HL-60 (cell line): ENCODE results near the gene MICALL2.

Experiments
- DNase-seq, 2 experiments: peaks; one replicate each; pipeline ENCODE4 v3.0.0-alpha.2; 2010 to 2020; ENCODE audit warnings: low read depth in 1 of 2, low spot score in 1 of 2
- H3K27ac ChIP-seq: fragments of 250-450 bp; sonication (Bioruptor Pico); replicated peaks from 2 replicates; pipeline ENCODE4 v1.5.1; 2020; ENCODE audit warnings: mild to moderate bottlenecking, moderate library complexity
- H3K27me3 ChIP-seq: fragments of 250-450 bp; sonication (Bioruptor Pico); 2 replicates; pipeline ENCODE4 v1.5.1; 2021; ENCODE audit warnings: mild to moderate bottlenecking, moderate library complexity; ENCODE audit not compliant: insufficient read depth, poor library complexity, severe bottlenecking
- H3K4me3 ChIP-seq: replicated peaks from 2 replicates; pipeline ENCODE4 v1.5.1; 2011; ENCODE audit warnings: mild to moderate bottlenecking, control low read depth, low read length; ENCODE audit not compliant: insufficient read depth
- GABPA ChIP-seq: IDR thresholded peaks from 2 replicates; pipeline ENCODE4 v1.6.1; 2012; ENCODE audit warnings: low read depth
- POLR2AphosphoS5 ChIP-seq: IDR thresholded peaks from 2 replicates; pipeline ENCODE4 v1.6.1; 2012; ENCODE audit warnings: low read depth
- SPI1 ChIP-seq: IDR thresholded peaks from 2 replicates; pipeline ENCODE4 v1.6.1; 2012; ENCODE audit warnings: low read depth, mild to moderate bottlenecking, borderline replicate concordance
- long read RNA-seq: library from polyadenylated mRNA; unstranded; transcript quantifications from one replicate; pipeline ENCODE4 v2.0.0, GENCODE V29; 2020
- TF ChIP-seq, protein P1 (sequence below): IDR thresholded peaks from 2 replicates; pipeline ENCODE4 v1.6.1; 2012; ENCODE audit warnings: low read depth; ENCODE audit not compliant: insufficient replicate concordance
- TF ChIP-seq, protein P2 (sequence below): IDR thresholded peaks from one replicate; pipeline ENCODE4 v1.5.1; 2011; ENCODE audit warnings: low read length, control low read depth, inconsistent platforms; ENCODE audit not compliant: insufficient read depth

Gene MICALL2
- long read RNA-seq, transcript MICALL2-201 (17 exons, 3,121 nt), result major isoform, 9 of 21 reads
- long read RNA-seq, partial matches to known transcripts, result 4 of 21 reads
- long read RNA-seq, other reads (novel, unspliced or antisense), result 8 of 21 reads

DNA sequence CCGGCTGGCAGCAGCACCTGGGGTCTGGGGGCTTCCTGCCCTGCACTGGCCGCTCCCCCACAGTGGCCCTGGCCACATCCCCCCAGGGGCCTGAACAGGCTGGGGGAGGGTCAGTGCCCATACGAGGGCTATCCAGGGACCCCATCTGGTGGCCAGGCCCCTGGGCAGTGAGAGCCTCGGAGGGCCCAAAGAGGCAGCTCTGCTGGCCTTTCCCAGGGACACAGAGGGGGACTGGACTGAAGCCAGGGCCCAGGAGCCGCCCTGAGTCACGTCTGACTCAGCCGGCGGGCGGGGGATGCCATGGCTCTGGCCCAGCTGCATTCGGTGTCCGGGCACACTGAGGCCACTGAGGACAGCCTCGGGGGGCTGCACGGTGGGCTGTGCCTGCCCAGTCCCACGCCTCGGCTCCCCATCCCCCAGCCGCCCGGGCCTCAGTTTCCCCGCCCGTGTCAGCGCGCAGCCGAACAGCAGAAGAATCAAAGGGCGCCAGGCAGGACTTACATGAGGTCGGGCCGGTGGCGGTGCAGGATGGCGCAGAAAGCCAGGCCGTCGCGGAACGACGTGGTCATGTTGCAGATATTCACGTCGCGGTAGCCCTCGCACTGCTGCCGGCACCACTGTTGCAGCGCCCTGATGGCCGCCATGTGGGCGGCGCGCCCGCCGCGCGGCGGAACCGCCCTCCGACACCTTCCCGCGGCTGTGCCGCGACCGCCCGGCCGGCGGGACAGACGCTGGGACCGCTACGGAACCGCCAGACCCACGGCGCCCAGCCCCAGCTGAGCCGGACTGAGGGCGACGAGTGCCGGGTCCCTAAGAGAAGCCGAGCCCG, at the start of gene MICALL2:
TSS of gene MICALL2 (minus strand) at position 788 of the 829 bp plus-strand sequence. CDS start at position 644, 144 bp downstream.
- no peaks in the 10 kb centered on the region for H3K27me3 ChIP-seq
- peak in 1 of 2 experiments; percentile 22 for DNase-seq
- TF ChIP-seq POLR2AphosphoS5 (no peak), GABPA (no peak), SPI1 (no peak)
- TF ChIP-seq, protein P1, sequence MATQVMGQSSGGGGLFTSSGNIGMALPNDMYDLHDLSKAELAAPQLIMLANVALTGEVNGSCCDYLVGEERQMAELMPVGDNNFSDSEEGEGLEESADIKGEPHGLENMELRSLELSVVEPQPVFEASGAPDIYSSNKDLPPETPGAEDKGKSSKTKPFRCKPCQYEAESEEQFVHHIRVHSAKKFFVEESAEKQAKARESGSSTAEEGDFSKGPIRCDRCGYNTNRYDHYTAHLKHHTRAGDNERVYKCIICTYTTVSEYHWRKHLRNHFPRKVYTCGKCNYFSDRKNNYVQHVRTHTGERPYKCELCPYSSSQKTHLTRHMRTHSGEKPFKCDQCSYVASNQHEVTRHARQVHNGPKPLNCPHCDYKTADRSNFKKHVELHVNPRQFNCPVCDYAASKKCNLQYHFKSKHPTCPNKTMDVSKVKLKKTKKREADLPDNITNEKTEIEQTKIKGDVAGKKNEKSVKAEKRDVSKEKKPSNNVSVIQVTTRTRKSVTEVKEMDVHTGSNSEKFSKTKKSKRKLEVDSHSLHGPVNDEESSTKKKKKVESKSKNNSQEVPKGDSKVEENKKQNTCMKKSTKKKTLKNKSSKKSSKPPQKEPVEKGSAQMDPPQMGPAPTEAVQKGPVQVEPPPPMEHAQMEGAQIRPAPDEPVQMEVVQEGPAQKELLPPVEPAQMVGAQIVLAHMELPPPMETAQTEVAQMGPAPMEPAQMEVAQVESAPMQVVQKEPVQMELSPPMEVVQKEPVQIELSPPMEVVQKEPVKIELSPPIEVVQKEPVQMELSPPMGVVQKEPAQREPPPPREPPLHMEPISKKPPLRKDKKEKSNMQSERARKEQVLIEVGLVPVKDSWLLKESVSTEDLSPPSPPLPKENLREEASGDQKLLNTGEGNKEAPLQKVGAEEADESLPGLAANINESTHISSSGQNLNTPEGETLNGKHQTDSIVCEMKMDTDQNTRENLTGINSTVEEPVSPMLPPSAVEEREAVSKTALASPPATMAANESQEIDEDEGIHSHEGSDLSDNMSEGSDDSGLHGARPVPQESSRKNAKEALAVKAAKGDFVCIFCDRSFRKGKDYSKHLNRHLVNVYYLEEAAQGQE, result no peak
- TF ChIP-seq, protein P2, sequence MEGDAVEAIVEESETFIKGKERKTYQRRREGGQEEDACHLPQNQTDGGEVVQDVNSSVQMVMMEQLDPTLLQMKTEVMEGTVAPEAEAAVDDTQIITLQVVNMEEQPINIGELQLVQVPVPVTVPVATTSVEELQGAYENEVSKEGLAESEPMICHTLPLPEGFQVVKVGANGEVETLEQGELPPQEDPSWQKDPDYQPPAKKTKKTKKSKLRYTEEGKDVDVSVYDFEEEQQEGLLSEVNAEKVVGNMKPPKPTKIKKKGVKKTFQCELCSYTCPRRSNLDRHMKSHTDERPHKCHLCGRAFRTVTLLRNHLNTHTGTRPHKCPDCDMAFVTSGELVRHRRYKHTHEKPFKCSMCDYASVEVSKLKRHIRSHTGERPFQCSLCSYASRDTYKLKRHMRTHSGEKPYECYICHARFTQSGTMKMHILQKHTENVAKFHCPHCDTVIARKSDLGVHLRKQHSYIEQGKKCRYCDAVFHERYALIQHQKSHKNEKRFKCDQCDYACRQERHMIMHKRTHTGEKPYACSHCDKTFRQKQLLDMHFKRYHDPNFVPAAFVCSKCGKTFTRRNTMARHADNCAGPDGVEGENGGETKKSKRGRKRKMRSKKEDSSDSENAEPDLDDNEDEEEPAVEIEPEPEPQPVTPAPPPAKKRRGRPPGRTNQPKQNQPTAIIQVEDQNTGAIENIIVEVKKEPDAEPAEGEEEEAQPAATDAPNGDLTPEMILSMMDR, result no peak
- H3K4me3 ChIP-seq, result peak within 1 kb of the TSS; percentile 90
- H3K27ac ChIP-seq, result peak within 1 kb of the TSS; percentile 90

DNA sequence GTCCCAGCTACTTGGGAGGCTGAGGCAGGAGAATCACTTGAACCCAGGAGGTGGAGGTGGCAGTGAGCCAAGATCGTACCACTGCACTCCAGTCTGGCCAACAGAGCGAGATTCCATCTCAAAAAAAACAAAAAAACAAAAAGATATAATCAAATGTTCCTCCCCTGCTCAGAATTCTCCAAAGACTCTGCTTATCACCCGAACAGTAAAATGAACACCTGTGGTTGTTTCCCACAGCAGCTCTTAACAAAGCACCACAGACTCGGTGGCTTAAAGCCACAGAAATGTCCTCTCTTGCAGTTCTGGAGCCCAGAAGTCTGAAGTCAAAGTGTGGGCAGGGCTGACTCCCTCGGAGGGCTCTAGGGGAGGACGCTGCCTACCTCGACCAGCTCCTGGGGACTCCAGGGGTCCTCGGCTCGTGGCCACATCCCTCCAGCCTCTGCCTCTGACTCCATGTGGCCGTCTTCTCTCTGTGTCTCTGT, 49.0 kb upstream of the MICALL2 start:
- no peak for TF ChIP-seq POLR2AphosphoS5
- TF ChIP-seq, protein P1, result no peak
- TF ChIP-seq, protein P2, result no peak
- TF ChIP-seq SPI1, result no peak
- no peak for TF ChIP-seq GABPA
- Histone ChIP-seq H3K27ac (peak overlapping the region; percentile 82), H3K27me3 (no peaks in the 10 kb centered on the region), H3K4me3 (no peak overlapping the region)
- peak in 1 of 2 experiments; percentile 41 for DNase-seq

DNA sequence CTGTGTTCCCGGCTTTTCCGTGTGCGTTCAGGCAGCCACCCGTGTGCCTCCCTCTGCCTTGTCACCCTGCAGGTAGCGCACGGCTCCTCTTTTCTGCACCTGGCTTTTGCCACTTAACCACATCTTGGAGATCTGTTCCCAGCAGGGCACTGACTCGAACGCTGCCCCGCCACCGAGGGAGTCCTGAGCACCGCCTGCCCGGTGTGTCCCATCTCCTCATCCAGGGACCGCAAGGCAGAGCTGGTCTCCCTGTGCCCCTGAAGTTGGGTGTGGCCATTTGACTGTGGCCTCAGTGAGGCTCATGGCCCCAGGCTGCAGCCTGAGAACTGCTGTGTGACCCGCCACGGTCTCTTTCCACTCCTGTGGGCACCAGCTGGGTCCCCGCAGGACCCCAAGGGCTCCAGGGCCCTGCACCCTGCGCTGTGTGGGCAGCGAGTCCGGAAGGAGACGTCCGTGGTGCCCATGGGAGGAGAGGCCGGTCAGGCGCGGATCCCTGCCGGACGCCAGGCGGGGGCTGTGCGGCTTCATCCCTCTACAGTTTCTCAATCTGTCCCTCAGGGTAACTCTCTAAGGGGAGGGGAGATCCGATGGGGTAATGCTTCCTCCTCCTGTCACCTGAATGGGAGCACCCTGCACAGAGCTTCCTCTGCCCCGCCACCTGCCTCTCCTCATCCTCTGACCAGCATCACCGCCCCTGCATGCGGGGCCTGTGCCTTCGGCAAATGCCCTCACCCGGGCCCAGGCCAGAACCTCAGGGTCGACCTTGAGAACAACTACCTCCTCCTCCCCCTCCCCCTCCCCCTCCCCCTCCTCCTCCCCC, 46.7 kb upstream of the MICALL2 start:
- Histone ChIP-seq H3K4me3 (peak overlapping the region; percentile 37), H3K27me3 (no peaks in the 10 kb centered on the region), H3K27ac (peak overlapping the region; percentile 86)
- TF ChIP-seq, protein P1, result no peak
- 0 out of 2 replicates have a peak, but pooled peaks have one; percentile 17 for TF ChIP-seq GABPA
- TF ChIP-seq POLR2AphosphoS5, result peak; percentile 39; the same call in 1 of the 2 replicates
- peak; percentile 81 to 90 for DNase-seq
